Glomerular visceral epithelial cell (primary cell): ENCODE results near the gene NEU4.
"Not testable (repeated sequence)": the region's sequence is repeated elsewhere in the genome, so short reads cannot be mapped to it uniquely, and the experiment has no call there.

ENCODE experiments used
- DNase-seq: peaks from one replicate; pipeline ENCODE4 v3.0.0-alpha.2; 2016; ENCODE audit errors: extremely low spot score

Gene NEU4

GRCh38 chr2:241812730-241813643, 4.0 kb downstream of the NEU4 start:
- DNase-seq: no peak

DNA sequence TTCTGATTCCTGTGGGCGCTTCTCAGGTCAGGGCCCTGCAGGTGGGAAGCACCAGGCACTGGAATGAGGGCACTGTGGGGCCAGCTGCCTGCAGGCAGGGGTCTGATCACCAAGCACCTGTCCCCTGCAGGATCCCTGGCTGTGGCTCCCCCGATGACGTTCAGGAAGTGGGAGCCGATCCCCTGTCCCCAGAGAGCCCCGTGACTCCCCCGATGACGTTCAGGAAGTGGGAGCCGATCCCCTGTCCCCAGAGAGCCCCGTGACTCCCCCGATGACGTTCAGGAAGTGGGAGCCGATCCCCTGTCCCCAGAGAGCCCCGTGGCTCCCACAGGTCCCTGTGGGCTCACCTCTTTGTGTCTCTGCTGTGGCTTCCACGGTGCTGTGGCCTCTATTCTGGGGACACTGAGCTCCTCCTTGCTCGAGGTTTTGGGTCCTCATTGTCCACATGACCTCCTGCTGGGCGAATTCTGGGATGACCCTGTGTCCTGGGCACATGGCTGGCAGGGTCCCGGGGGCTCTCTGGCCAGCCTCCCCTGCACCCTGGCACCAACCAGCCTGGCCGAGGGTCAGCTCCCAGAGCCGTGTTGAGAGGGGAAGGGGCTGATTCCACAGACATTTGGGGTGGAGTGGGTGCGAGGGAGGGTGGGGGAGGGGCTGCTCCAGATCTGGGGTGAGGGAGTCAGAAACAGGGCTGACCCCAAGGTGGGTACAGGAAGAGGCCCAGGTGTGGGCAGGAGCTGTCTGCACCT, 4.8 kb downstream of the NEU4 start:
- DNase-seq: no peak

GRCh38 chr2:241814393-241814642, 5.3 kb downstream of the NEU4 start:
- DNase-seq: no peak

DNA sequence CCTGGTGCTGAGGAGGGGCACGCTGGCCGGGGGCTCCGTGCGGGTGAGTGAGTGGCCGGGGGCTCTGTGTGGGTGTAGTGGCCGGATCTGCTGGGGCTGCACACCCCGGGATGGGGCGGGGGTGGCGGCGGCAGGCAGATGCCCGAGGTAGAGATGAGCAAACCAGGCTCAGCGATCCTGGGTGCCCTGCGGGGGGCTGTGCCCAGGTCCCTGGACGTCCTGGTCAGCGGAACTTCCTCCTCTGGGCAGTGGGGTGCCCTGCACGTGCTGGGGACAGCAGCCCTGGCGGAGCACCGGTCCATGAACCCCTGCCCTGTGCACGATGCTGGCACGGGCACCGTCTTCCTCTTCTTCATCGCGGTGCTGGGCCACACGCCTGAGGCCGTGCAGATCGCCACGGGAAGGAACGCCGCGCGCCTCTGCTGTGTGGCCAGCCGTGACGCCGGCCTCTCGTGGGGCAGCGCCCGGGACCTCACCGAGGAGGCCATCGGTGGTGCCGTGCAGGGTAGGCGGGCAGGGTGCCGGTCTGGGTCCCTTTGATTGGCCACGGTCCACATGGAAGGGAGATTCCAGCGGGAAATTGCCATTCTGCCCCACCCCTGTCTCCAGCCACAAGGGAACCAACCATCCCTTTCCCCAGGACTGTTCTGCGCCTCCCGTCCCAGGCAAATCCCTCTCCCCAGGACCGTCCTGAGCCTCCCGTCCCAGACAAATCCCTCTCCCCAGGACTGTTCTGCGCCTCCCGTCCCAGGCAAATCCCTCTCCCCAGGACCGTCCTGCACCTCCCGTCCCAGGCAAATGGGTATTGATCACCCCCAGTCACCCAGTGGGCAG, 5.9 kb downstream of the NEU4 start:
- no peak for DNase-seq

DNA sequence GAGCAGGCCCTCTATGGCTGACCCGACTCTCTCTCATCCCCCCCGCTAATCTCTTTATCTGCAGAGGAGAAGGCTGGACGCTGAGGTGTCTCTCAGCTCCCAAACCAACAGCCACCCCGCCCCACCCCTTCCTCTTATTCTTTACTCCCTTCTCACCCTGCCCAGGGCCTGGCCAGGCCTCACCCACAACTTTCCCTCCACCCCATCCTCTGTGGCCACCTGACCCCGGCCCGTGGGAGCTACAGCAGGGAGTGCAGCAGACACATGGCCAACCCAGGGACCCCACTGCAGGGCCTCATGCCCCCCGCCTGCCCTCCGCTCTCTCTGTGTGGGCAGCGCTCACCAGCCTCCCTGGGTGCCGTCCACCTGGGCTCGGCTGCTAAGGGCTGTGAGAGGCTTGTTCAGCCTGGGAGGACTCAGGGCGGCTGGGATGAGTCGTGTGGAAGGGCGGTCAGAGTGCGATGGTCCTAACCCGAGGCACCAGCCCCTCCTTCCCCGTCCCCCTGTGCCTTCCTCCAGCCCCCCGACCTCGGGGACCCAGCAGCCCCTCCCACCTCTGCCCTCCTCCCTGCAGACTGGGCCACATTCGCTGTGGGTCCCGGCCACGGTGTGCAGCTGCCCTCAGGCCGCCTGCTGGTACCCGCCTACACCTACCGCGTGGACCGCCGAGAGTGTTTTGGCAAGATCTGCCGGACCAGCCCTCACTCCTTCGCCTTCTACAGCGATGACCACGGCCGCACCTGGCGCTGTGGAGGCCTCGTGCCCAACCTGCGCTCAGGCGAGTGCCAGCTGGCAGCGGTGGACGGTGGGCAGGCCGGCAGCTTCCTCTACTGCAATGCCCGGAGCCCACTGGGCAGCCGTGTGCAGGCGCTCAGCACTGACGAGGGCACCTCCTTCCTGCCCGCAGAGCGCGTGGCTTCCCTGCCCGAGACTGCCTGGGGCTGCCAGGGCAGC, 6.8 kb downstream of the NEU4 start:
- DNase-seq: no peak

- no peak for DNase-seq
Measured at GRCh38 chr2:241816431-241817121, 7.6 kb downstream of the NEU4 start.

- no peak for DNase-seq
Measured at GRCh38 chr2:241817126-241817820, 8.3 kb downstream of the NEU4 start.

DNA sequence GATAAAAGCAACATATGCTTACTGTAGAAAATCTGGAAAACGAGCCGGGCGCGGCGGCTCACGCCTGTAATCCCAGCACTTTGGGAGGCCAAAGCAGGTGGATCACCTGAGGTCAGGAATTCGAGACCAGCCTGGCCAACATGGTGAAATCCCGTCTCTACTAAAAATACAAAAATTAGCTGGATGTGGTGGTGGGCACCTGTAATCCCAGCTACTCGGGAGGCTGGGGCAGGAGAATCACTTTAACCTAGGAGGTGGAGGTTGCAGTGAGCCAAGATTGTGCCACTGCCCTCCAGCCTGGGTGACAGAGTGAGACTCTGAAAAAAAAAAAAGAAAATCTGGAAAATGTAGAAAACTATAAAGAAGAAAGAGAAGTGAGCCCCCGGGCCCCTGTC, 8.8 kb downstream of the NEU4 start:
- not testable (repeated sequence) for DNase-seq

GRCh38 chr2:241818229-241818942, 9.4 kb downstream of the NEU4 start:
- DNase-seq: no peak

DNA sequence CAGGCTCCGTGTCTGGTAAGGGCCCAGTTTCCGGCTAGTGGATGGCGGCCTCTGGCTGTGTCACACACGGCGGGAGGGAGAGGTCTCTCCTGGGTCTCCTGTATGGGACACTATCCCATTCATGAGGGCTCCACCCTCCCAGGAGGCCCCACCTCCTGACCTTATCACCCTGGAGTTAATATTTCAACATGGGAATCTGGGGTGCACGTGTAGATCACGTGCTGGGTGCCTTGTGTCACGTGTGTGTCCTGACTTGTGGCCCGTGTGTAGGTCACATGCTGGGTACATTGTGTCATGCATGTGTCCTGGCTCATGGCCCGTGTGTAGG, 9.9 kb downstream of the NEU4 start:
- no peak for DNase-seq

GRCh38 chr2:241819947-241820624, 11.1 kb downstream of the NEU4 start:
- not testable (repeated sequence) for DNase-seq

- no peak for DNase-seq
Measured at GRCh38 chr2:241820625-241821384, 11.8 kb downstream of the NEU4 start.

- no peak for DNase-seq
Measured at GRCh38 chr2:241821460-241822263, 12.7 kb downstream of the NEU4 start.

DNA sequence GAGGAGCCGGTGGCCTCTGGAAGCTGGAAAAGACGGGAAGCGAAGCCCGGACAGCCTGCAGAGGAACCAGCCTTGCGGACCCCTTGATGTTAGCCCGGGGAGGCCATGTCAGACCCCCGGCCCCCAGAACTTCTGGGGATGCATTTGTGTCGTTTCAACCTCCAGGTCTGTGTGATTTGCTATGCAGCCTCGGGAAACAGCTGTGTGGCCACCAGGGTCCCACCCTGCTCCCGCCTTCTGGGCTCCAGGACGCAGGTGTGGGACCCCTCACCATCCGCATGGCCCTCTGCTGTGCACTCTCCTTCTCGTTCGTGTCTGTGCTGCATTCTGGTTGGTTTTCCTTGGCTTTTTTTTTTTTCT, 13.3 kb downstream of the NEU4 start:
- no peak for DNase-seq

- DNase-seq: not testable (repeated sequence)
Measured at GRCh38 chr2:241823531-241824437, 14.8 kb downstream of the NEU4 start.

DNA sequence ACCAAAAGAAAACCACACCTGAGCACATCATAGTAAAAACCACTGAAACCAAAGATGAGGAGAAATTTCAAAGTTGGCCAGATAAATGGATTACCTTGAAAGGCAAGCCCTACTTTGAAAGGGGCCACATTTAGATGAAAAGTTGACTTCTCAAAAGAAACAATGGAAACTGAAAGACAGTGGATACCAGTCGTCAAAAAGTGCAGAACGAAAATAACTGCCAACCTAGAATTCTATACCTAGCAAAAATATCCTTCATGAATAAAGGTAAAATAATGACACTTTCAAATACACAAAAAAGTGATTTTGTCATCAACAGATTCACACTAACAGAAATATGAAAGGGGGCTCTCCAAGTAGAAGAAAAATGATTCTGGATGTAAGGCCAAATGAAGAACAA, 18.4 kb downstream of the NEU4 start:
- DNase-seq: no peak
